ENCODE results near the gene KSR2. TPM values are rescaled to one million over a fixed set of nuclear protein-coding genes. Genes with fewer than 3 reads are reported as not detected.

Gene KSR2
- total RNA-seq, 1 donor from 2014 or later = 0.47 TPM

- no peak overlapping the region for H3K4me3 Mint-ChIP-seq (ENCODE audit: unreplicated experiment)
- no peak for TF ChIP-seq CTCF (IDR thresholded peaks at IDR 0.05; ENCODE audit: partially characterized antibody, unreplicated experiment)
- no peak for DNase-seq
- peaks cover 4% of the 10 kb centered on the region for H3K27me3 Mint-ChIP-seq (ENCODE audit: unreplicated experiment)
- H3K4me1 Mint-ChIP-seq (ENCODE audit: low read depth, unreplicated experiment) = no peaks in the 10 kb centered on the region
- H3K9me3 Mint-ChIP-seq (ENCODE audit: unreplicated experiment) = peaks cover 3% of the 10 kb centered on the region
- H3K36me3 Mint-ChIP-seq (ENCODE audit: unreplicated experiment) = peaks cover 4% of the 10 kb centered on the region
- H3K27ac Mint-ChIP-seq (ENCODE audit: unreplicated experiment) = no peak overlapping the region
These were observed 512.7 kb downstream of the KSR2 start for GRCh38 chr12:117456076-117456475.

- TF ChIP-seq CTCF (IDR thresholded peaks at IDR 0.05; ENCODE audit: partially characterized antibody, unreplicated experiment) = no peak
- H3K27ac Mint-ChIP-seq (ENCODE audit: unreplicated experiment) = no peak overlapping the region
- peaks cover 4% of the 10 kb centered on the region for H3K36me3 Mint-ChIP-seq (ENCODE audit: unreplicated experiment)
- peaks cover 4% of the 10 kb centered on the region for H3K9me3 Mint-ChIP-seq (ENCODE audit: unreplicated experiment)
- no peak for DNase-seq
- peaks cover 6% of the 10 kb centered on the region for H3K27me3 Mint-ChIP-seq (ENCODE audit: unreplicated experiment)
- peaks cover 5% of the 10 kb centered on the region for H3K4me1 Mint-ChIP-seq (ENCODE audit: low read depth, unreplicated experiment)
- H3K4me3 Mint-ChIP-seq (ENCODE audit: unreplicated experiment) = no peak overlapping the region
These were observed 514.8 kb downstream of the KSR2 start for GRCh38 chr12:117453961-117454360.

- Mint-ChIP-seq H3K4me3 (ENCODE audit: unreplicated experiment) (no peak overlapping the region), H3K9me3 (ENCODE audit: unreplicated experiment) (peaks cover 4% of the 10 kb centered on the region), H3K27me3 (ENCODE audit: unreplicated experiment) (peaks cover 6% of the 10 kb centered on the region), H3K27ac (ENCODE audit: unreplicated experiment) (no peak overlapping the region), H3K36me3 (ENCODE audit: unreplicated experiment) (peaks cover 4% of the 10 kb centered on the region), H3K4me1 (ENCODE audit: low read depth, unreplicated experiment) (peaks cover 5% of the 10 kb centered on the region)
- TF ChIP-seq CTCF (IDR thresholded peaks at IDR 0.05; ENCODE audit: partially characterized antibody, unreplicated experiment) = no peak
- no peak for DNase-seq
These were observed 516.7 kb downstream of the KSR2 start for GRCh38 chr12:117452112-117452511.

DNA sequence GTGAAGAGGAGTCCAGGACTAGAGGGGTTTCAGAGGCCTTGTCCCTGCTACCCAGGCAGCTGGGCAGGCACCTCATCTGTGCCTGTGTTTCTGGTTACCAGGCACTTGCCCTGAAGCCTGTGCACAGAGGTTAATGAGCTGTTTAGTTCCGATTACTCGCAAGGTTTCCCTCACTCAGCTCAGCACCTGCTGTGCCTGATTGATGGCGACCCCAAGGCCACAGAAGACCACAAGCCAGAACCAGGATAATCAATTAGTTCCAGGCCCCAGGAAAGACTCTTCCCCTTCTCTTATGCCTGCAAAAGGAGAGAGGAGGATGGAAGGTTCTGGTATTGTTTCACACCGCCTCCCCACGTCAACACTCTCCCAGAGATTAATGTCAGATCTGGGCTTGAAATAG is 518.6 kb downstream of the KSR2 start:
- H3K4me3 Mint-ChIP-seq (ENCODE audit: unreplicated experiment) = no peak overlapping the region

More for the DNA sequence above, 518.6 kb downstream of the KSR2 start:
- no peak for TF ChIP-seq CTCF (IDR thresholded peaks at IDR 0.05; ENCODE audit: partially characterized antibody, unreplicated experiment)
- H3K27me3 Mint-ChIP-seq (ENCODE audit: unreplicated experiment) = peaks cover 4% of the 10 kb centered on the region
- H3K27ac Mint-ChIP-seq (ENCODE audit: unreplicated experiment) = no peak overlapping the region
- peaks cover 4% of the 10 kb centered on the region for H3K9me3 Mint-ChIP-seq (ENCODE audit: unreplicated experiment)
- peaks cover 5% of the 10 kb centered on the region for H3K4me1 Mint-ChIP-seq (ENCODE audit: low read depth, unreplicated experiment)
- H3K36me3 Mint-ChIP-seq (ENCODE audit: unreplicated experiment) = peaks cover 4% of the 10 kb centered on the region
- no peak for DNase-seq
